ENCODE measurements around the gene CDK6. TPM values are rescaled to one million over a fixed set of nuclear protein-coding genes. Genes with fewer than 3 reads are reported as not detected.
A peak's percentile ranks its signal among the peaks of the same experiment; 100 is the strongest.

CDK6 gene
- total and polyA plus RNA-seq, 2 experiments from 2014 or later: 17.8 to 61.5 TPM

DNA sequence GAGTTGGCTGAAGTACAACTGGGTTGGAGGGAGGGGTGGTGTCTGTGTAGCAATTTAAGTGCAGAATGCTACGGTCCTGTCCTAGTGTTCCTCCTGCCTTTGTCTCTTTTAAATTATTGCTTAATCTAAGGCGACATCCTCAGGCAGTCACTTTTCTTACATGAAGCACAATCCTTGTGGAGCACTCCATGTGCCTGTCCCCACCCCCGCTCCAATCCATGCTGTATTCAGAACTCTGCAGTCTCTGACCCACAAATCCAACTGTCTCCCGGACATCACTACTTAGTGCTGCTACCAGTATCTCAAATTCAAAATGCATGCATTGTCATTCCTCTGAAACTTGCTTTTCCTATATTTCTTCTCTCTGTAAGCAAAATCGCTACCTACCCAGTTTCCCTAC, 154.7 kb downstream of the CDK6 start:
- Histone ChIP-seq H3K9me3 (ENCODE audit: low read depth) (no peaks in the 10 kb centered on the region), H3K79me2 (ENCODE audit: insufficient read depth) (peaks cover 84% of the 10 kb centered on the region), H3K9ac (no peak overlapping the region), H3K27ac (no peak overlapping the region), H4K20me1 (ENCODE audit: insufficient read depth) (no peaks in the 10 kb centered on the region), H2AFZ (no peak overlapping the region), H3K4me3 (no peak overlapping the region), H3K9me2 (ENCODE audit: insufficient read depth) (no peaks in the 10 kb centered on the region), H3K4me1 (ENCODE audit: insufficient read depth) (no peaks in the 10 kb centered on the region), H3K27me3 (replicated peaks; ENCODE audit: insufficient read depth) (no peaks in the 10 kb centered on the region), H3K4me2 (ENCODE audit: unreplicated experiment) (no peak overlapping the region), H3F3A (ENCODE audit: insufficient read depth) (peaks cover 4% of the 10 kb centered on the region; the same call in 1 of the 2 replicates), H3K36me3 (ENCODE audit: low read depth) (no peaks in the 10 kb centered on the region)
- in situ Hi-C loops (cut with MboI): loop anchor here (10.0 kb wide), 1 partner anchor 373 kb away; no protein-coding TSS in a partner anchor
- no peak for DNase-seq
- TF ChIP-seq EZH2 (IDR thresholded peaks at IDR 0.05; ENCODE audit: insufficient read depth, poor library complexity, severe bottlenecking) (no peak), EZH2phosphoT487 (IDR thresholded peaks at IDR 0.05; ENCODE audit: insufficient read depth, low read depth) (no peak)
- WGBS, 2 experiments (ENCODE audit: low coverage in 1 of 2, low lambda C conversion rate in 2 of 2, missing lambda C conversion rate in 2 of 2): 96 to 97% methylated on average over 5 of the region's 5 CpGs

DNA sequence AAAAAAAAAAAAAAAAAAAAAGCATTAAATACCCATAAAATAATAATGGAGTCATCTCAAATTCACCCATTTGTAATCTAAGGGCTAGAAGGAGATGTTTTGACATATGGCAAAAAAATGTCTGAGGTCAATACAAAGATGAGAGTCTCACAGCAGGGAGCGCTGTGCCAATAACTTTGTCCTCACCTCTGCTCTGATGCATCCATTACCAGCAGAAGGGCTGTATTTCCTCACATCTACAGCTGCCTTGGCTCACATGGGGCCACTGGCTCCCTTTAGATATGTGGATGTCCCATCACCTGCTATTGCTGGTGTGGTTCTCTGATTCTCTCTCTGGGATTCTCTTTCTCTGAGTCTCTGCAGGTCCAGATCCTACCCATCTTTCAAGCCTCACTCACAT, 155.9 kb downstream of the CDK6 start:
- Histone ChIP-seq H3K9ac (no peak overlapping the region), H3K9me3 (ENCODE audit: low read depth) (no peaks in the 10 kb centered on the region), H3K4me1 (ENCODE audit: insufficient read depth) (no peaks in the 10 kb centered on the region), H3K4me2 (ENCODE audit: unreplicated experiment) (no peak overlapping the region), H3K4me3 (no peak overlapping the region), H3K27ac (no peak overlapping the region), H3K36me3 (ENCODE audit: low read depth) (no peaks in the 10 kb centered on the region), H3F3A (ENCODE audit: insufficient read depth) (peaks cover 4% of the 10 kb centered on the region; the same call in 1 of the 2 replicates), H2AFZ (no peak overlapping the region), H3K79me2 (ENCODE audit: insufficient read depth) (peaks cover 84% of the 10 kb centered on the region), H4K20me1 (ENCODE audit: insufficient read depth) (no peaks in the 10 kb centered on the region), H3K9me2 (ENCODE audit: insufficient read depth) (no peaks in the 10 kb centered on the region), H3K27me3 (replicated peaks; ENCODE audit: insufficient read depth) (no peaks in the 10 kb centered on the region)
- WGBS, 2 experiments (ENCODE audit: low coverage in 1 of 2, low lambda C conversion rate in 2 of 2, missing lambda C conversion rate in 2 of 2): 96 to 100% methylated on average over 1 of the region's 1 CpG
- TF ChIP-seq EZH2phosphoT487 (IDR thresholded peaks at IDR 0.05; ENCODE audit: insufficient read depth, low read depth) (no peak), EZH2 (IDR thresholded peaks at IDR 0.05; ENCODE audit: insufficient read depth, poor library complexity, severe bottlenecking) (no peak)
- peak; percentile 36 for DNase-seq
- in situ Hi-C loops (cut with MboI): loop anchor here (10.0 kb wide), 1 partner anchor 374 kb away; no protein-coding TSS in a partner anchor

DNA sequence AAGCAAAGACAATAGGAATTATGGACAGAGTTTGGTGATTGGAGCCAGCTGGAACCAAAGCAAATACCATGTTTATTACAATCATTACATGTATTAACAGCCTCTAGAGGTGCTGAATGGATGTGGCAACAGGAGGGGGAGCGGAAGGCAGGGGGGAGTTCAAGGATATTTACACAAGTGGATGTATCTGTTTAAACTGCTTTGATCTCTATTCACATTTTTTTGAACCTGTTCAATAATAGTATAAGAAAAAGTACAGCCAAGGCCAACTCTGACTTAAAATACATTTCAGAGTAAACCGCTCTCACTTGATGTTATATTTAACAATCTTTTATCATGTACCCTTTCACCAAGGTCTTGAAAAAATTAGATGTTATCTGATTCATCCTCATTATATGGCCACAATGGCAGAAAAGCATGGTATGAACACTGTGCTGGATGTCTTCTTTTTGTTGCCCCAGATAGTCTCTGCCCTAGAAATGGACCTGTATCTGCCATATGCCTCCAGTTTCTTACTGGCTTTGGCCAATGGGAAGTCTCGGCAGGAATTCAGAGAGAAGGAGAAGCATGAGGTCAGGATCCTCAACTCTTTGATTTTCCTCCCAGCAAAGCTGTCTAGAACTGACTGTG, 158.0 kb downstream of the CDK6 start:
- peaks cover 4% of the 10 kb centered on the region; the same call in 1 of the 2 replicates for H3F3A ChIP-seq (ENCODE audit: insufficient read depth)
- H3K4me2 ChIP-seq (ENCODE audit: unreplicated experiment): no peak overlapping the region
- no peak overlapping the region for H3K27ac ChIP-seq
- H2AFZ ChIP-seq: no peak overlapping the region
- no peaks in the 10 kb centered on the region for H3K9me3 ChIP-seq (ENCODE audit: low read depth)
- DNase-seq: no peak
- no peaks in the 10 kb centered on the region for H3K27me3 ChIP-seq (replicated peaks; ENCODE audit: insufficient read depth)
- H3K36me3 ChIP-seq (ENCODE audit: low read depth): no peaks in the 10 kb centered on the region
- H3K4me1 ChIP-seq (ENCODE audit: insufficient read depth): no peaks in the 10 kb centered on the region
- in situ Hi-C loops (cut with MboI): no loop called here
- no peak overlapping the region for H3K4me3 ChIP-seq
- H3K9ac ChIP-seq: no peak overlapping the region
- H3K79me2 ChIP-seq (ENCODE audit: insufficient read depth): peaks cover 86% of the 10 kb centered on the region
- H4K20me1 ChIP-seq (ENCODE audit: insufficient read depth): no peaks in the 10 kb centered on the region
- TF ChIP-seq EZH2 (IDR thresholded peaks at IDR 0.05; ENCODE audit: insufficient read depth, poor library complexity, severe bottlenecking): no peak
- TF ChIP-seq EZH2phosphoT487 (IDR thresholded peaks at IDR 0.05; ENCODE audit: insufficient read depth, low read depth): no peak
- WGBS, 2 experiments (ENCODE audit: low coverage in 1 of 2, low lambda C conversion rate in 2 of 2, missing lambda C conversion rate in 2 of 2): 99 to 100% methylated on average over 3 of the region's 3 CpGs
- H3K9me2 ChIP-seq (ENCODE audit: insufficient read depth): no peaks in the 10 kb centered on the region

DNA sequence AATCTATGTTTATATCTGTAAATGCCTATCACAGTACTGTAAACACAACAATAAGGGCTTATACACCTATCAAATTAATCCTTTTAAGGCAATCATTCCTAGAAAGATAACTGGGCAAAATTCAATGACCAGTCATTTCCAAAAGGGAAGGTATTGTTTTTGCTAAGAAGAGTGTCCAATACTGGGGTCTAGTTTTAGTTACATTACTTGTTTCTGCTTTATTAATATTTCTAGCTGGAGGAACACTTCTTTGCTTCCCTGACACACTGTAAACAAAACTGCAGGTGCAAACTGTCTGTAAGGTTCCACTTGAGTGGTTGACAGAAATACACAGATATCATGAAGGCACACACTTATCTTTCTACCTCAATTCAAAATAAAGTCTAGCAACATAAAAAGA, 162.0 kb downstream of the CDK6 start:
- peaks cover 86% of the 10 kb centered on the region for H3K79me2 ChIP-seq (ENCODE audit: insufficient read depth)
- H3K27me3 ChIP-seq (replicated peaks; ENCODE audit: insufficient read depth): no peaks in the 10 kb centered on the region
- no peaks in the 10 kb centered on the region for H3K9me2 ChIP-seq (ENCODE audit: insufficient read depth)
- no peak for TF ChIP-seq EZH2phosphoT487 (IDR thresholded peaks at IDR 0.05; ENCODE audit: insufficient read depth, low read depth)
- no peak for DNase-seq
- no peaks in the 10 kb centered on the region for H3K9me3 ChIP-seq (ENCODE audit: low read depth)
- no peak overlapping the region for H2AFZ ChIP-seq
- peaks cover 10% of the 10 kb centered on the region for H3F3A ChIP-seq (ENCODE audit: insufficient read depth)
- in situ Hi-C loops (cut with MboI): no loop called here
- H3K9ac ChIP-seq: no peak overlapping the region
- H3K4me3 ChIP-seq: no peak overlapping the region
- H3K4me2 ChIP-seq (ENCODE audit: unreplicated experiment): no peak overlapping the region
- H4K20me1 ChIP-seq (ENCODE audit: insufficient read depth): no peaks in the 10 kb centered on the region
- H3K4me1 ChIP-seq (ENCODE audit: insufficient read depth): peaks cover 6% of the 10 kb centered on the region
- peaks cover 12% of the 10 kb centered on the region for H3K36me3 ChIP-seq (ENCODE audit: low read depth)
- no peak overlapping the region for H3K27ac ChIP-seq

Data from GM23248 (cell line).